Naive thymus-derived CD4-positive, alpha-beta T cell (primary cell): ENCODE data around the gene CCDC198. TPM values are rescaled to one million over a fixed set of nuclear protein-coding genes. Genes with fewer than 3 reads are reported as not detected.

ENCODE experiments used
- ATAC-seq: fragments of 150-1000 bp; cut with Tn5 transposase; 2 replicates; pipeline ENCODE4 v1.10.0; 2021; ENCODE audit warnings: mild to moderate bottlenecking, moderate library complexity
- CTCF ChIA-PET: fragments of 350-600 bp; sonication (Branson Sonifier 250); formaldehyde crosslinking; loops from one replicate; lab custom pipeline; 2021; ENCODE audit warnings: antibody characterized with exemption; lab: Charles Lee
- POLR2A ChIA-PET: fragments of 350-600 bp; sonication (Branson Sonifier 250); formaldehyde crosslinking; loops from one replicate; lab custom pipeline; 2021; ENCODE audit warnings: antibody characterized with exemption, inconsistent platforms; lab: Charles Lee
- DNase-seq, 9 donors: peaks; one replicate each; pipeline versions ENCODE4 v3.0.0 to v3.0.0-alpha.2; 2020 to 2022; ENCODE audit warnings: mixed read lengths in 1 of 9
- H3K27ac ChIP-seq: one replicate; pipeline ENCODE4 v1.7.0; 2013; ENCODE audit warnings: mild to moderate bottlenecking, low read depth, low read length, moderate library complexity
- H3K27me3 ChIP-seq, 2 donors: one replicate each; pipeline ENCODE4 v1.7.0; 2013; ENCODE audit warnings: low read length in 2 of 2, mild to moderate bottlenecking in 2 of 2, moderate library complexity in 2 of 2; ENCODE audit not compliant: control insufficient read depth in 2 of 2, insufficient read depth in 2 of 2
- H3K36me3 ChIP-seq, 3 experiments: 1 replicate in 2 of 3; 2 replicates in 1 of 3; pipeline ENCODE4 v1.7.0; 2013; ENCODE audit warnings: low read length in 3 of 3, mild to moderate bottlenecking in 3 of 3, moderate library complexity in 1 of 3; ENCODE audit not compliant: insufficient read depth in 3 of 3, control insufficient read depth in 2 of 3
- H3K4me1 ChIP-seq, 2 donors: one replicate each; pipeline ENCODE4 v1.7.0; 2013; ENCODE audit warnings: low read length in 2 of 2, mild to moderate bottlenecking in 2 of 2, moderate library complexity in 1 of 2; ENCODE audit not compliant: control insufficient read depth in 2 of 2, insufficient read depth in 2 of 2
- H3K4me3 ChIP-seq: 2 replicates; pipeline ENCODE4 v1.7.0; 2013; ENCODE audit warnings: mild to moderate bottlenecking, low read length
- H3K9me3 ChIP-seq, 3 experiments: 1 replicate in 2 of 3; 2 replicates in 1 of 3; pipeline ENCODE4 v1.7.0; 2013; ENCODE audit warnings: low read length in 3 of 3; ENCODE audit not compliant: control insufficient read depth in 2 of 3
- H3K27ac Mint-ChIP-seq, 9 donors: one replicate each; pipeline ENCODE4 v1.8.0; 2020 to 2022; ENCODE audit warnings: mixed read lengths in 9 of 9, mild to moderate bottlenecking in 8 of 9, moderate library complexity in 5 of 9, inconsistent platforms in 2 of 9
- H3K27me3 Mint-ChIP-seq, 5 donors: one replicate each; pipeline ENCODE4 v1.8.0; 2021 to 2022; ENCODE audit warnings: mixed read lengths in 5 of 5, mild to moderate bottlenecking in 1 of 5
- H3K36me3 Mint-ChIP-seq, 5 donors: one replicate each; pipeline ENCODE4 v1.8.0; 2020 to 2022; ENCODE audit warnings: mixed read lengths in 5 of 5, mild to moderate bottlenecking in 3 of 5, inconsistent platforms in 1 of 5
- H3K4me1 Mint-ChIP-seq, 7 donors: one replicate each; pipeline ENCODE4 v1.8.0; 2020 to 2022; ENCODE audit warnings: mixed read lengths in 7 of 7, mild to moderate bottlenecking in 3 of 7, inconsistent platforms in 1 of 7
- H3K4me3 Mint-ChIP-seq, 10 donors: one replicate each; pipeline ENCODE4 v1.8.0; 2020 to 2022; ENCODE audit warnings: mild to moderate bottlenecking in 10 of 10, mixed read lengths in 10 of 10, moderate library complexity in 6 of 10, inconsistent platforms in 2 of 10
- H3K9me3 Mint-ChIP-seq, 11 donors: one replicate each; pipeline ENCODE4 v1.8.0; 2020 to 2022; ENCODE audit warnings: mixed read lengths in 11 of 11, mild to moderate bottlenecking in 4 of 11, inconsistent platforms in 1 of 11, moderate library complexity in 1 of 11
- intact Hi-C, 2 donors: fragments of 100-400 bp; cut with micrococcal nuclease; formaldehyde crosslinking; loops; one replicate each; pipeline ENCODE4 v1.15.1; 2023
- polyA plus RNA-seq, 2 donors: library from polyadenylated mRNA; unstranded; fragments of 300-500 nt; fragmentation: Illumina TruSeq; gene quantifications; one replicate each; pipeline ENCODE4 v1.2.3, GENCODE V29; 2021
- total RNA-seq, 6 experiments: library from RNA in 5 of 6; stranded (reverse) in 5 of 6; gene quantifications; 1 replicate in 5 of 6; 2 replicates in 1 of 6; pipeline ENCODE4 v1.2.3 and lab custom pipeline; 2021 to 2026

CCDC198 gene
- total and polyA plus RNA-seq, 7 experiments from 2014 or later: not detected

DNA sequence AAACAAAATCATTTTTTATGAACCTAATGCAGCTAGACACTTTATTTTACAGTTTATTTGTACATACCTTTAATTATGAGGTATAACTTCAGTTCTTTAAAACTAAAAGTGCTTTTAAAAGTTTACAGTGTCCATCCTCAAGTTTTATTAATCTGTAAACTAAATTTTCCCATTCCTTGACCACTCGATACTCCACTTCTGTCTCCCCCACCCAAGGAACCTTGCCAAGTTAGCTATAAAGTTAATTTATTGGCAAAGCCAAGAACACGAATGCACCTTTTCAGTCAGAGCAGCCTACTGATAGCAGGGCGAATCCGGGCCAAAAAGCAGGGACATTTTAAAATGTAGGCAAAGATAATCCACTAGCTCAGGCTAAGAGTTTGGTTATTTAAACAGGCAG, 73.6 kb downstream of the CCDC198 start:
- peaks cover 0 to 9% (median 4%) of the 10 kb centered on the region in 5 donors for H3K27me3 Mint-ChIP-seq
- H3K36me3 ChIP-seq: no peaks in the 10 kb centered on the region
- H3K4me1 Mint-ChIP-seq: no peaks in the 10 kb centered on the region
- POLR2A ChIA-PET: no interaction called here
- ATAC-seq (no peak), DNase-seq (no peak)
- H3K27ac ChIP-seq: no peak overlapping the region
- no peaks in the 10 kb centered on the region for H3K9me3 Mint-ChIP-seq
- no peak overlapping the region for H3K4me3 ChIP-seq
- H3K27ac Mint-ChIP-seq: no peak overlapping the region
- H3K36me3 Mint-ChIP-seq: peaks cover 0 to 4% (median 0%) of the 10 kb centered on the region in 5 donors
- CTCF ChIA-PET: no interaction called here
- no peaks in the 10 kb centered on the region for H3K9me3 ChIP-seq
- no peaks in the 10 kb centered on the region for H3K4me1 ChIP-seq
- intact Hi-C loops: no loop called here
- no peaks in the 10 kb centered on the region for H3K27me3 ChIP-seq
- no peak overlapping the region for H3K4me3 Mint-ChIP-seq

Other genes starting within 250 kb of the CCDC198 start
- 10 to 100 TPM; 27.3 to 71.6 (median 42.2) TPM for gene EXOC5, start 225.0 kb downstream of the CCDC198 start, total RNA-seq
- gene EXOC5, start 225.0 kb downstream of the CCDC198 start, polyA plus RNA-seq: 10 to 100 TPM; 50.6 to 55.1 TPM
- 10 to 100 TPM; 42.3 to 62.8 (median 52.1) TPM for gene AP5M1, start 224.9 kb downstream of the CCDC198 start, total RNA-seq
- gene AP5M1, start 224.9 kb downstream of the CCDC198 start, polyA plus RNA-seq: 10 to 100 TPM; 35.6 to 43.1 TPM
- 10 to 100 TPM; 14.6 to 19.6 (median 16.2) TPM for gene NAA30, start 103.3 kb downstream of the CCDC198 start, total RNA-seq
- 10 to 100 TPM in 1 of 2 donors, 1 to 10 TPM in 1; 7.3 to 11.8 TPM for gene NAA30, start 103.3 kb downstream of the CCDC198 start, polyA plus RNA-seq